COLO668 (cell line): Measurements from ENCODE around the gene KDM4D.
"Not testable (repeated sequence)": the region's sequence is repeated elsewhere in the genome, so short reads cannot be mapped to it uniquely, and the experiment has no call there.

Experiments
- DNase-seq: peaks from one replicate; lab custom pipeline; 2025; ENCODE audit not compliant: unreplicated experiment; lab: John Stamatoyannopoulos, UW

Gene KDM4D

DNA sequence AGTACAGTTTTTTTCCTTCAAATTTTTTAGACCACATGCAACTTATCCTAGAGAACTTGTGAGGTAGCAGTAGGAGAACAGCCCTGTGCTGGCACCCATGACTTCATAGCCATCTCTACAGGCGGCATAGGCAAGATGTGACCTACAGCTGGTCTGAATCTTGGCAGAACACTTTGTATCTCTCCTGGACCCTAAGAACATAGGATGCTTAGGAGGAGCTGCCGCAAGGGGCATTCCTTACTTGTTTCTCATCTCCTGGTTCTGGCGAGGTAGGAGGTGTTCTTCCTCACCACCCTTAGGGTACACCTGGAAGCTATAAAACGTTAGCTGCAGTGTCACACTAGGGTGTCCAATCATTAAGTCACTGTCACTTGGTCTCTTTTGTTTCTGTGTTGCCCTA, 16.5 kb upstream of the KDM4D start:
- DNase-seq = no peak

GRCh38 chr11:94958121-94958696, 15.3 kb upstream of the KDM4D start:
- no peak for DNase-seq

GRCh38 chr11:94959179-94959578, 14.3 kb upstream of the KDM4D start:
- no peak for DNase-seq

GRCh38 chr11:94960488-94960887, 13.0 kb upstream of the KDM4D start:
- no peak for DNase-seq

DNA sequence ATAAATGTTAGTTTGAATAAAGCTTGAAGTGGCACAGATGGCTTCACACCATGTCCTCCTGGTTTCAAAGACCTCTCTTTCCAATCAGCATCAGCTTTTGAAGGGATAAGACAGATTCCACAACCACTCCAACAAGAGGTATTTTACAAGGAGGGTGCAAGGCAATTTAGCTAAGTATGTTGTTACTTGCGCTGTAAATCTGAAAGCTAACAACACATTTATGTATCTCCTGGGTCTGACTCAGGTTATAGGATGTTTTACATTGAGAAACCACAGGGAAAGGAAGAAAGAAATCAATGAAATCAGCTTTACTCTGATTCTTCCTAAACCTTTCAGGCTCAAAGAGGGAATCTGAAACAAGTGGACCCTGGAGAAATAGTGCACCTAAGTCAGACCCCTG, 12.3 kb upstream of the KDM4D start:
- no peak for DNase-seq

GRCh38 chr11:94964934-94965333, 8.6 kb upstream of the KDM4D start:
- no peak for DNase-seq

DNA sequence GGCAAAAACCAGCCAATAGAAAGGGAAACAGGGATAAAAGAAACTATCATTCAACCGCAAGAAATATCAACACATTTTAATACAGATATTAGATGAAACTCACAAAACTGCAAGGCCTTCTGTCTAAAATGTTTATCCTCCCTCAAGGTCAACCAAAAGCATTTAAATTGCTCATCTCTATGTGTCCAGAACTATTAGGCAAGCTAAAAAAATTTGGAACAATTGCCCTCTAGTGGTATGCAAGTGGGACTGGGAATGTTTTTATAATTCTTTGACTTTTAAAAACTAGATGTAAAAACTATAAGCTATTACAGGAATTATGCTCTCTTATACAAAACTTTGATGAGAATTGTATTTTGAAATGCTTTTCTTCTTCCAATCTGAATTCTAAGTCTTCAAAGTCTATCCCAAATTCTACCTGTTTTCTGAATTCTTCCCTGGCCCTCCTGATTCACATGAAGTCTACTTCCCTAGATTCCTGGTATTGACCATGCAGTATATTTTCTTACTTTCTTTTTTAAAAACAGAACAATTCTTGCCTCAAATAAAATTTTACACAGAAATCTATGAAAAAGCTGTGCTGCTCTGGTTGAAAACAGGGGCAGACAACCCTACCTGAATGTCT, 5.1 kb upstream of the KDM4D start:
- DNase-seq = no peak

GRCh38 chr11:94972700-94973098, 810 bp upstream of the KDM4D start:
- no peak for DNase-seq

DNA sequence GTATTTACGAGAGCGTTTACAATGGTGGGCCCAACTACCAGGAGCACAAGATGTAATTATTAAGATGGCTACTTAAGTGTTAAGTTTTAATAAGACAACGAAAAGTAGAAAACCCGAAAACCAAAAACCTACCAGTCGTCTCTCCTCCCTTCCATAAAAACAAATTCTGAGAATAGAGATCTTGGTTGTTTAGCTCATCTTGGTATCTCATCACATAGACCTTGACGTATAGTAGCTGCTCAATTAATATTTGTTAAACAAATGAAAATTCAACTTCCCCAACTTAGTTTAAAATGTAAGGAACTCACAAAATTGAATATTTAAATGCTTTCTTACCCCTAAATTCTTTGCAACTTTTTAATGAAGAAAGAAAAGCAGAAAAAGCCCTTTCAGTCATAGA, 669 bp downstream of the KDM4D start:
- no peak for DNase-seq

- DNase-seq = no peak
Measured at GRCh38 chr11:94975599-94975998, 2.1 kb downstream of the KDM4D start.

DNA sequence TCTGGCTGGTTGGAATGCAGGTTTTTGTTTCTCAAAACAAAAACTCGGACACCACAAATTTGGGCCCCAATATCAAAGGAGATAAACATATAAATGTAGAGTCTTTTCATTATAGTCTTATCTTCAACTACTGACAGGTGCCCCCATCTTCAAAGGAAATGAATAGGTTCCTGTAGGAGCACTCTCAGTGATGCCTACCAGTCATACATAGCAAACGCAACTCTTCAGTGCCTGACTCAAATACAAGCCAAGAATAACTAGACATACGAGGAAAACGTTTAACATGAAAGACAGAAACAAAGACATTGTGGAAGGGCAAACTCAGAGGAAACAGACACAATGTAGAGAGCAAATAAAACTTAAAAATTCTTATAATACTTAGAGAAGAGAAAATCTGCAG, 13.9 kb downstream of the KDM4D start:
- no peak for DNase-seq

DNA sequence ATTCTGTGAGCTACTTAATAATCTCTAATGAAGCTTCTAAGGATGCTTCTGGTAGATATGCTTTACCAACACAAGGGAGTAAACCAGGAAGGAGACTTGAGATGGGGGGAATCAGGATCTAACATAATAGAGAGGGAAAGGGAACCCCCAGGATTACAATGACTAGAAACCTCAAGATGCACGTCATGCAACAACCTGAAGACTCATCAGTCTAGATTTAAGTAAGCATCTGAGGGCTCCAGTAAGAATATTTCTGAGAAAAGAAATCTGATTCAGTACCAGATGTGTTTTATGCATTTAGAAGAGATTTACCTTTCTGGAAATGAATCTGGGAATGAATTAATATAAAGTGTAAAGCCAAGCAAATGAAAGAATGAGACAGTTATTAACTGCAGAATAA, 15.2 kb downstream of the KDM4D start:
- no peak for DNase-seq

- no peak for DNase-seq
Measured at GRCh38 chr11:94993400-94993943, 20.0 kb downstream of the KDM4D start.

DNA sequence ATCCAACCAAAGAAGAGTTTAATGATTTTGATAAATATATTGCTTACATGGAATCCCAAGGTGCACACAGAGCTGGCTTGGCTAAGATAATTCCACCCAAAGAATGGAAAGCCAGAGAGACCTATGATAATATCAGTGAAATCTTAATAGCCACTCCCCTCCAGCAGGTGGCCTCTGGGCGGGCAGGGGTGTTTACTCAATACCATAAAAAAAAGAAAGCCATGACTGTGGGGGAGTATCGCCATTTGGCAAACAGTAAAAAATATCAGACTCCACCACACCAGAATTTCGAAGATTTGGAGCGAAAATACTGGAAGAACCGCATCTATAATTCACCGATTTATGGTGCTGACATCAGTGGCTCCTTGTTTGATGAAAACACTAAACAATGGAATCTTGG, 23.9 kb downstream of the KDM4D start:
- DNase-seq = peak; percentile 2

DNA sequence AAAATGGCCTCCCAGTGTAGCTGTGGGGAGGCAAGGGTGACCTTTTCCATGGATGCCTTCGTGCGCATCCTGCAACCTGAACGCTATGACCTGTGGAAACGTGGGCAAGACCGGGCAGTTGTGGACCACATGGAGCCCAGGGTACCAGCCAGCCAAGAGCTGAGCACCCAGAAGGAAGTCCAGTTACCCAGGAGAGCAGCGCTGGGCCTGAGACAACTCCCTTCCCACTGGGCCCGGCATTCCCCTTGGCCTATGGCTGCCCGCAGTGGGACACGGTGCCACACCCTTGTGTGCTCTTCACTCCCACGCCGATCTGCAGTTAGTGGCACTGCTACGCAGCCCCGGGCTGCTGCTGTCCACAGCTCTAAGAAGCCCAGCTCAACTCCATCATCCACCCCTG, 24.8 kb downstream of the KDM4D start:
- no peak for DNase-seq

GRCh38 chr11:95003716-95004115, 30.2 kb downstream of the KDM4D start:
- no peak for DNase-seq

DNA sequence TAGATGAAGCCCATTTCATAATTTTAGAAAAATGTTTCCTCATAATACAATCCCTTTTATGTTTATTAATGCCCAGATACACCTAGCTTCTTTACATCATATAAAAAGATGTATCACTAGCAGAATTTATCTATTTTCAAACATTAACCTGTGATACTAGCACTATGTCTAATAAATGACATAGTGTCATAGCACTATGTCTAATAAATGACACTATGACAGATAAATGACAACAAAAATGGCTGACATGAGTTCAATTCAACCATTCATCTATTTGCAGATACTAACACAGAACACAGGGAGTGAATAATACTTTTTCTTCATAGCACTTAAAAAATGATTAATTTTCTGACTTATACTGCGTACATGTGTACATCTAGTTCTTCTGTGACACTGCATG, 32.1 kb downstream of the KDM4D start:
- DNase-seq = no peak

DNA sequence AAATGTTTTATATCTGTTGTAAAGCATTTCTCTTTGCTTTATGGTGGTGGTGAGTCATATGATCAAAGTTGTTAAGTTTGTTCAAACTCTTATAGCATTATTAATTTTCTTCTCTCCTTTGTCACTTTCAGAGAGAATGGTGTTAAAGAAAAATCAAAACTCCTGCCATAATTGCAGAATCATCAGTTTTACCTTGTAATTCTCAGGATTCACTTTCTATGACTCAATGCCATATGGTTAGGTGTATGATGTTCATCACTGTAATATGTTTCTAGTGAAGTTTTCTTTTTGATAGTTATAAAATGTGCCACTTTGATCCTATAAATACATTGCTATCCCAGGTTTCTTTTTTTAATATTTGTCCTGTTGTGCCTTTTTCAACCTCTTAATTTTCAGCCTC, 37.9 kb downstream of the KDM4D start:
- DNase-seq = no peak

DNA sequence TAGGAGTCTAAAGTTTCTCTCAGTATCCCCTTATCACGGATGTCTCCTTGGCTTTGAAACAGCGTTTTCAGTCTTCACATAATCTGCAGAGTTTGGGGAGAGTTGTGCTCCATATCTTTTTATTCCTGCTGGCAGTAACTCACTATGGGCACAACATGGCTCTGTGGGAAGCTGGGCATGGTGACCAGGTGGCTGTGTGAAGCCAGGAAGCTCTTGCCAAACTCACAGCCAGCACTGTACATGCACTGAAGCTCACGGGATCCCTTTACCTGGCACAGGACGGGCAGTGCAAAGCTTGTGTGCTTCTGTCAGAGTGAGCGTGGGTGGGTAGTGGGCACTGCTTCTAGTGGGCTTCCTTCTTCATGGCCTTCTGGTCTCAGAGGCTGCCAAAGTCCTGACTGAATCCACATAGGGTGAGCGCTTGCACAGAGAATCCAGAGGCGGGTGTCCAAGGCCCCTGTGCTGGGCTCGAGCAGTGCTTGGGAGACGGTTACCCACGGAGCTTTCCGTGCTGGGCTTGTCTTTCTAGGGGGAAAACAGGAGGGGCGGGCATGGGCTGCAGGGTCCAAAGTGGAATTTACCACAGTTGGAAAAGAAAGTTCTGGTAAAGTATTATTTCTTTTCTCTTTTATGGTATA, 40.8 kb downstream of the KDM4D start:
- DNase-seq = no peak

GRCh38 chr11:95016139-95016538, 42.6 kb downstream of the KDM4D start:
- no peak for DNase-seq

- not testable (repeated sequence) for DNase-seq
Measured at GRCh38 chr11:95021468-95021867, 48.0 kb downstream of the KDM4D start.

- DNase-seq = no peak
Measured at GRCh38 chr11:95024958-95025357, 51.4 kb downstream of the KDM4D start, which contains the start of gene KDM4E. TSS of gene KDM4E (plus strand) at chr11:95025258. CDS start at chr11:95025558, 300 bp downstream.
